GM21825 (cell line): ENCODE results near the gene FGF18.
"Not testable (repeated sequence)": the region's sequence is repeated elsewhere in the genome, so short reads cannot be mapped to it uniquely, and the experiment has no call there.

Experiments used
- ATAC-seq: cut with Tn5 transposase; IDR thresholded peaks from one replicate; pipeline ENCODE4 v1.9.1; 2021; ENCODE audit warnings: mild to moderate bottlenecking, moderate library complexity; ENCODE audit not compliant: unreplicated experiment

The FGF18 gene

GRCh38 chr5:171492781-171493180 is 73.3 kb downstream of the FGF18 start:
- ATAC-seq = no peak

DNA sequence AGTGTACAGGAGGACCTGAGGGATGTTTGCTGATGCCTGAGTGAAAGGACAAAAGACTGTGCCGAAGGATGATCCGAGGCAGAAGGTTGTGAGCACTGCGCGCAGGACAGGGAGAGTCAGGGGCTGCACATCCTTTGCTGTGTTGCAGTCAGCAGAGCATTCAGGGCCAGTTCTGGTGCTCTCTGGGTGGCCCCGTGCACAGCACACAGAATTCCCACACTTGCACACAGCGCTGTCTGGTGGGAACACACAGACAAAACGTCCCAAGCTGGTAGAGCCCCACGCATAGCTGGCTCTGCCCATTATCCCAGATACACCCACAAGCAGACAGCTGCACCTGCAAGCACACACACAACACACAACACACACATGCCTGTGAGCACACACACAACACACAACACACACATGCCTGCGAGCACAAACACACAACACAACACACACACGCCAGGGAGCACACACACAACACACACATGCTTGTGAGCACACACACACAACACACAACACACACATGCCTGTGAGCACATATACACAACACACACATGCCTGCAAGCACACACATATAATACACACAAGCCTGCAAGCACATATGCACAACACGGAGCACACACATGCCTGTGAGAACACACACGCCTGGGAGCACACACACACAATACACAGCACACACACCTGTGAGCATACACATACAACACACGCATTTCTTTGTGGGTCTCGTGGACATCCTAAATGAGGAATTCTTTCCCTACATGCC is 74.4 kb downstream of the FGF18 start:
- ATAC-seq = no peak

DNA sequence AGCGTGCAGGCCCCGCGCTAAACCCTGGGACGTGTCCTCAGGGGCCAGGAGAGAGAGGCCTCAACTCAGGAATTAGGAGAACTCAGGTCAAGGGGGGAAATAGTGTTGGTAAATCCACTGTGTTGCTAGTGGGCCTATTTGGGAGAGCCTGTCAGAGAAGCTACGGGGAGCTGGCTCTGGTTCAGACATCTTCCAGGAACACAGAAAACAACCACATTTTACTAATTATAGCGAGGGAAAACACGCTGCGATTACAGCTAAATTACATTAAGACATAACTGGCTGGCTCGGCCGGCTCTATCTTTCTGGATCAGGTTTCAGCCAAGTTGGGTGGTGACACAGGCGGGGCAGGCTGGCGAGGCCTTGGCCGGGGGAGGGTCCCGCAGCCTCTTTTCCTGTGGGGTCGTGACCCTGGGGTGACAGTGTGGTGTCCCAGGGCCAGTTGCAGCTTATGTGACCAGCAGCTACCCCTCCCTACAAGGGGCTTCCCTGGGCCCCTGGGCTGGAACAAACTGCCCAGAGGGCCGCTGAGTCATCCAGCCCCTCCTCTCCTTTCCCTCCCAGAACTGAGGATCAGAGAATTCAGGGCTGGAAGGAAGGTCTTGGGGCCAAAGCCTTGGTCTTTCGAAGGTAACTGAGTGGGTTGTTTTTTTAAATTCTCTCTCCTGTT is 75.1 kb downstream of the FGF18 start:
- no peak for ATAC-seq

GRCh38 chr5:171495122-171495700 is 75.8 kb downstream of the FGF18 start:
- no peak for ATAC-seq

GRCh38 chr5:171496456-171496855 is 77.0 kb downstream of the FGF18 start:
- no peak for ATAC-seq

GRCh38 chr5:171497494-171497893 is 78.0 kb downstream of the FGF18 start:
- ATAC-seq = not testable (repeated sequence)

- no peak for ATAC-seq
Observed at GRCh38 chr5:171498166-171498565, 78.7 kb downstream of the FGF18 start.

- no peak for ATAC-seq
Observed at GRCh38 chr5:171499611-171500010, 80.2 kb downstream of the FGF18 start.

DNA sequence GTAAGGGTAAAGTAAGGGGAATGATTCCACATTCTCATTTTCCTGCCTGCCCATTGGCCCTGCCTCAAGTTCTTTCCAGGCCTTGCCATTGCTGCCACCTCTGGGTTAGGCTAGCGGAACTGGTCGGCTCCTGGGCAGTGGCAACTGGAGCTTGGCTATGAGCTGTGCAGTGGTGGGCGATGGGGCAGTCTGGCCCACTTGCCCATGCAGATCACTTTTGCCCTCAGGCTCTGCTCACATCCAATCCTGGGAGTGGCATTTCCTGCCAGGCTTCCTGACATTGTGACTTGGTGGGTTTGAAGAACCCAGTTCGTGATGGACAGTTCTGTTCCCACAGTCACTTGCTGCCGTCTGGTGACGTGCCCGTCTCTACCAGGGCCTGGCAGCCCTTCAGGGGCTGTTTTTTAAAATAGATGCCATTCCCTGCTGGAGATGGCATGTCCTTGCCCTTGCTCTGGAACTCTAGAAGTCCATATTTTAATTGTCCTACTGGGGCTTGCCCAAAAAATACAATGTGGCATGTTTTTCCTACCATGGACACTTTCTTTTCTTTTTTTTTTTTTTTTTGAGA is 86.1 kb downstream of the FGF18 start:
- ATAC-seq = no peak

- no peak for ATAC-seq
Observed at GRCh38 chr5:171506951-171507350, 87.5 kb downstream of the FGF18 start.
